ENCODE results near the gene IL36RN.

IL36RN gene

DNA sequence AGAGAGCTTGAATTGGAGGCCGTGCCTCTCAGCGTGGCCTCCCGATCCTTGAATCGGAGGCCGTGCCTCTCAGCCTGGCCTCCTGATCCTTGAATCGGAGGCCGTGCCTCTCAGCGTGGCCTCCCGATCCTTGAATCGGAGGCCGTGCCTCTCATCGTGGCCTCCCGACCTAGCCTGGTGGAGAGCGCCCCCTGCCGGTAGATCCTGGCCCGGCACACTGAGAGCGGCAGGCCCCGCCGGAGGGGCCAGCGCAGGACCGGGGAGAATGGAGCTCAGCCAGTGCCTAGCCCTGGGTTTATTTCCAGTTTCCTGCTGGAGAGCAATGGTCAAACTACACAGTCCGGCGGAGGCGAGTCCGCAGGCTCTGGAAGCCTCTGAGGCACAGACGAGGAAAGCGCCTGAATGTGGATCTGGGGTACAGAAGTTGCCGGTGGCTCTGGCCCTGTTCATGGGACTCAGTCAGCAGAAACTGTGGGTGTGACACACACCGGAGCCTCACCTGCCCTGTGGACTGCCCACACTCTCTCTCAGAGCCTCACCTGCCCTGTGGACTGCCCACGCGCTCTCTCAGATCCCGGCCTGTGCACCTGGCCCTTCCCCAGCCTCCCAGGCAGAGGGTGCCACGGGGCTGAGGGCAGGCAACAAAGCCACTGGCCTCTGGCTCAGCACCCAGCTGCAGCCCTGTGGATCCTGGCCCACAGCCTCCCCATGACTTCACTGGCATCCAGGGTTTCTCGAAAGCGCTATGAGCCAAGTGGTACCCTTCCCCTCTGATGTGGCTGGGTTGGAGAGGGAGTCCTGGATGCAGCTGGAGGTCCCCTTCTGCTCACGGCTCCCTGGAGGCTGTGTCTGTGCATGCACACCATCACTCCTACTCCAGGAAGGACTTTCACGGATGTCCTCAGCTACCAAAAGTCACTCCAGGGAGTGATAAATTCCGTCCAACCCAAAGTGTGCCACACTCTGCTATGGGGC lies 7.8 kb upstream of the IL36RN start:
- DNase-seq = no peak

GRCh38 chr2:113052396-113052917 lies 6.5 kb upstream of the IL36RN start, which contains the start of gene IL36B:
IL36B (minus strand) TSS chr2:113052867.
- DNase-seq = no peak

GRCh38 chr2:113053666-113054065 lies 5.3 kb upstream of the IL36RN start:
- DNase-seq = no peak

GRCh38 chr2:113054066-113054465 lies 4.9 kb upstream of the IL36RN start:
- DNase-seq = no peak

DNA sequence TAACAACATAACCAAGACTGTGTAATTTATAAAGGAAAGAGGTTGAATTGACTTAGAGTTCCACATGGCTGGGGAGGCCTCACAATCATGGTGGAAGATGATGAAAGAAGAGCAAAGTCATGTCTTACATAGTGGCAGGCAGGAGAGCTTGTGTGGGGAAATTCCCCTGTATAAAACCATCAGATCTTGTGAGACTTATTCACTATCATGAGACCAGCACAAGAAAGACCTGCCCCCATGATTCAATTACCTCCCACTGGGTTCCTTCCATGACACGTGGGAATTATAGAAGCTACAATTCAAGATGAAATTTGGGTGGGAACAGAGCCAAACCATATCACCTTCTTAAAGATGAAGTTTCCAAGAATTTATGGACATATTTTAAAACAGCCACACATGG lies 2.5 kb upstream of the IL36RN start:
- DNase-seq = no peak

GRCh38 chr2:113057117-113057516 lies 1.9 kb upstream of the IL36RN start:
- DNase-seq = no peak

GRCh38 chr2:113058411-113058994 lies 495 bp upstream of the IL36RN start:
- DNase-seq = no peak

DNA sequence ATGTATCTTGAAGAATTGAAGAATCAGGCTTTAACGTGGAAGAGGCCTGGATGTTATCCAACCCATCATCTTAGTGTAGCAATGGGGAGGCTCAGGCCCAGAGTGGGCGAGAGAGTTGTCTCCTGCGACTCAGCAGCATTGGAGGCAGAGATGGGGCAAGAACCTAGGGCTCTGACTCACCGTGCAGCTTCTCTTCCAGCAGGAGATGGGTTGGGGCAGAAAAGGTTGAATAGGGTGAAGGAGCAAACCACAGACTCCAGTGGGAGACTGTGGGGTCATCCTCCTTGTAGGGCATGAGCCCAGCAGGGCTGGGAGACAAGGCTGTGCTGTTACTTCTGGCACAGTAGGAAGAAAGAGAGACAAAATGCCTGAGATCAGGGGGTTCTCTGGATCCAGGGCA lies 1.4 kb downstream of the IL36RN start:
- no peak for DNase-seq

- no peak for DNase-seq
Observed at GRCh38 chr2:113060796-113061195, 1.8 kb downstream of the IL36RN start.

DNA sequence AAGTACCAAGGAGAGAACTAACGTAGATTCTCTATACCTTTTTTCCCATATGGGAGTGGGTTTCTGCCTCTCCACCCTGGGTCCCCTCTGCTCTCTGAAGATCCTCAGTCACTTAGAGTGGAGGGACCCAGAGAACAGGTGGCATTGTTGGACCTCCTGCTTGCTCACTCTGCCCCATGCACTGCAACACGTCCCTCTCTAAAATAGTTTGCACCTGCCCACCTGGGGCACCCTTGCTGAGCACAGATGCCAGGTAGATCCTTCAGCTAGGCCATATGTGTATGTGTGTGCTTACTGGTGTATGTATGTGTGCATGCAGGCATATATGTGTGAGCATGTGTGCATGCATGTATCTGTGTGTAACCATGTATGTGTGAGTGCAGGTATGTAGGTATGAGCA lies 2.2 kb downstream of the IL36RN start:
- no peak for DNase-seq

DNA sequence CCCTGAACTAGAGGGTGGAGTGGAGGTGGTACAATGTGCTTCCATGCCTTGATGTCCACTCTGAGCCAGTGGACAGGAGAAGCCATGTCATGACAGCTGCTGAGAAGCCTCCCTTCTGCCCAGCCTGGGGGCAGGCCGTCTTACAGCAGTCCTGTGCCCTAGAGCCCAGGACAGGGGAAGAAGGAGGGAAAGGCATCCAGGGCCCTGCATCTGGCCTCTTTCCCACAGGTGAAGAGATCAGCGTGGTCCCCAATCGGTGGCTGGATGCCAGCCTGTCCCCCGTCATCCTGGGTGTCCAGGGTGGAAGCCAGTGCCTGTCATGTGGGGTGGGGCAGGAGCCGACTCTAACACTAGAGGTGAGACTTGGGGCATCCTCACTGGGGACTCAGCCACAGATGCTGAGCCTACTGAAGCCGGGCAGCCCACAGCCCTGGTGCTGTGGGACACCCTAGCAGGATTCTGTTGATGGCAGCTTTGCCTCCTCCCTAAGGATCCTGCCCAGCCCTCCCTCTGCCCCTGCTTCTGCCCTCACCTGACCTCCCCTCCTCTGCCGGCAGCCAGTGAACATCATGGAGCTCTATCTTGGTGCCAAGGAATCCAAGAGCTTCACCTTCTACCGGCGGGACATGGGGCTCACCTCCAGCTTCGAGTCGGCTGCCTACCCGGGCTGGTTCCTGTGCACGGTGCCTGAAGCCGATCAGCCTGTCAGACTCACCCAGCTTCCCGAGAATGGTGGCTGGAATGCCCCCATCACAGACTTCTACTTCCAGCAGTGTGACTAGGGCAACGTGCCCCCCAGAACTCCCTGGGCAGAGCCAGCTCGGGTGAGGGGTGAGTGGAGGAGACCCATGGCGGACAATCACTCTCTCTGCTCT lies 3.1 kb downstream of the IL36RN start:
- DNase-seq = no peak

GRCh38 chr2:113064281-113064680 lies 5.3 kb downstream of the IL36RN start:
- DNase-seq = no peak

DNA sequence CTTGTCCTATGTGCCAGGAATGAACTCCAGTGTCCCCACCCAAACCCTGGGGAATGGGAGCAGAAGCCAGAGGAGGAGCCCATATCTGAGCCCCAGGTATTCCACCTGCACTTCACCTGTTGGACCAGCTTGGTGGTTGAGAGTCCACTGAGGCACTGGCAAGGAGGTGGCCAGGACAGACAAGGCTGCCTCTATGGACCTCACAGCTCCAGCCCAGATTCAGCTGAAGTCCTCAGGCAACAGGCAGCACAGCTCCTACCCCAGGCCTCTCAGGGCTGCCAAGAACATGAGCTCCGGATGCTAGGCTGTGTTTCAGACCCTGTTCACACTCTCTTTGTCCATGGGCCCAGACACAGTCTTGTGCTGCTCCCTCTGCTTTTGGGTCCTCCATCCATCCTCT lies 5.9 kb downstream of the IL36RN start:
- no peak for DNase-seq

DNA sequence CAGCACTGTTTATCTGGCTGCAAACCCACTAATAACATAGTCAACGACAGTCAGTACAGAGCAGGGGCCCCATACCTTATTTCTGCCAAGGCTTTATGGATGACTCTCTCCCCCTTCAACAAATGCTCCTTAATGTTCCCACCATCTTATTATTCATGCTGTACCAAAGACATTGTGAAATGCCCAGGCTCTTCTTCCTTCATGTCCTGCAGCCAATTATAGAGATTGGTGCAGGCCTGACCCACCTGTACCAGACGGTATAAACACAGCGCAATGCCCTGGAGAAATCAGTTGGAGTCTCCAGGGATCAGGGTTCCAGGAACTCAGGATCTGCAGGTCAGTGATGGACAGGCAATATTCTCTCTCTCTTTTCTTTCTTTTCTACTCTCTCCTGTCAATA lies 8.7 kb downstream of the IL36RN start, which contains the start of gene IL1F10:
Gene IL1F10 (plus strand): TSS at position 290 of the 400 bp plus-strand sequence. CDS start 4,769 bp downstream, outside the sequence.
- no peak for DNase-seq

- DNase-seq = no peak
Observed at GRCh38 chr2:113068249-113068648, 9.3 kb downstream of the IL36RN start.

- no peak for DNase-seq
Observed at GRCh38 chr2:113068706-113069485, 9.9 kb downstream of the IL36RN start.

GRCh38 chr2:113069676-113070605 lies 10.9 kb downstream of the IL36RN start:
- no peak for DNase-seq

- no peak for DNase-seq
Observed at GRCh38 chr2:113070606-113070975, 11.6 kb downstream of the IL36RN start.

DNA sequence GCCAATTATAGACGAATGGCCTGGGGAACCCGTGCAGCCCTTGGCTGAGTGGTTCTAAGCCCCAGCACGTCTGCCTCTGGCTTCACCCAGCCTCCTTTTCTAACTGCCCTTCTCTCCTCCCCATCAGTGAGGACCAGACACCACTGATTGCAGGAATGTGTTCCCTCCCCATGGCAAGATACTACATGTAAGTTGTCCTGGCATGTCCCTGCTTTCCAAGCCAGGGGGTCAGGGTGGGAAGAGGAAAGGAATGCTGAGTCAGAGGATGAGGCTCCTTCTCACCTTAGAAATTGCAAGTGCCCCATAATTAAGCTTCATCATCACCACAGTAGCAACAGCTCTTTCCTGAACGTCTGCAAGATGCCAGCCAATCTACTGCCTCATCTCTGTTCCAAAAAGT lies 13.6 kb downstream of the IL36RN start:
- DNase-seq = no peak

- DNase-seq = no peak
Observed at GRCh38 chr2:113073325-113073834, 14.4 kb downstream of the IL36RN start.

GRCh38 chr2:113075030-113075429 lies 16.0 kb downstream of the IL36RN start:
- no peak for DNase-seq
